GM21576 (cell line): ENCODE results near the gene F8.
"Not testable (repeated sequence)": the region's sequence is repeated elsewhere in the genome, so short reads cannot be mapped to it uniquely, and the experiment has no call there.

Source experiments
- ATAC-seq: cut with Tn5 transposase; IDR thresholded peaks from one replicate; pipeline ENCODE4 v1.9.1; 2021; ENCODE audit warnings: mild to moderate bottlenecking, moderate library complexity; ENCODE audit not compliant: unreplicated experiment

Gene F8

DNA sequence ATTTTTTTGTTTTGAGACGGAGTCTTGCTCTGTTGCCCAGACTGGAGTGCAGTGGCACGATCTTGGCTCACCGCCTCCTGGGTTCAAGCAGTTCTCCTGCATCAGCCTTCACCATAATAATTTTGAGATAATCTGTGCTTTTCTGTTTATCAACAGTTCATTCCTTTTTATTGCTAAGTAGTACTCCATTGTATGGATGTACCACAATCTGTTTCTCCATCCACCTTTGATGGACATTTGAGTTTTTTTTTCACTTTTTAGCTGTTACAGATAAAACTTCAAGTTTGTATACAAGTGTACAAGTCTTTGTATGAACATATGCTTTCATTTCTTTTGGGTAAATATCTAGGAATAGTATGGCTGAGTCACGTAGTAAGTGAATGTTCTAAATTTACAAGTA, 13.2 kb upstream of the F8 start:
- no peak for ATAC-seq

DNA sequence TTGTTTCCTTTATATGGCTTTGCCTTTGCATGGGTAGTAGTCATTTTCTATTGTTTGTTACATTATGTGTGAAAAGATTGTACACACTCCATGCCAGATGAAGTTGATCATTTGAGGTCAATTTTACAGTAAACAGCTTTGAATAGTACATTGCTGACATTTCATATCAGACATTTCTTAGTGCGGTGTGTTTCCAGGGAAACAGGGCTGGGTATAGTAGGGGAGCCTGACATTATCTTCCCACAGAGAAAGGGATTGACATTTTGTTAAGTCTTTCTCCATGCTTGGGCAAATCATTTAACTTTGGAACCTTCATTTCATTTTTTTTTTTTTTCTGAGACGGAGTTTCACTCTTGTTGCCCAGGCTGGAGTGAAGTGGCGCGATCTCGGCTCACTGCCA, 9.1 kb upstream of the F8 start:
- ATAC-seq, result no peak

DNA sequence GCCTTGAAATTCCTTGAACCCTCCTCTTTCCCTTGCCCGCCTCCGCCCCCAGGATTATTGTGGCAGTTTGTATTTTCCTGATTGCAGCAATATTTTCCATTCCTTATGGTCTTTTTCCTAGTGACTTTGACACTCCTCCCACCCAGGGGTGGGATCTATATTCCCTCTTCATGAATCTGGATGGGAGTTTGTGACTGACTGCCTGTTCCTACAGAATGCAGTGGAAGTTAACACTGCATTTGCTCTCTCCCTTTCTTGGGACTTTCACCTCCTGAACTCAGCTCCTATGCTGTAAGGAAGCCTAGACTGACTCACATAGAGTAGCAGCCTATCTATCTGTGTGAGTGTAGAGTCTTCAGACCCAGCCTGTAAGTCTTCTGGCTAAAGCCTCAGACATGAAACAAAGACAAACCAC, 6.4 kb upstream of the F8 start:
- no peak for ATAC-seq

DNA sequence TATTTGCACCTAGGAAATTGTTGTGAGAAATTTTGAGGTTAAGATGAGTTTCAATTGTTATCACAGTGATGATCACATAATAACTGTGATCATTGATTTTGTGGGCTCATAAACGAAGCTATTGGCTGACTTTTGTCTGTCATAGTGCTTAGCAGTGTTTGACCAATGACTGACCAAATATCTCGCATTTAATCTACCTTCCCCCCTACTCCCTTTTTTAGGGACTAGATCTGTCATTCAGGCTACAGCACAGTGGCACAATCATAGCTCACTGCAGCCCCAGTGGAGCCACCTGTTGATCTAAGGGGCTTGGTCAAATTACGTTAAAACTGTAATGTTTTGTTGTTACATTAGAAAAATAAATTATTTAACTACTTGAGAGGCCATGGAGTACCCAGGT, 5.6 kb upstream of the F8 start:
- ATAC-seq, result no peak

DNA sequence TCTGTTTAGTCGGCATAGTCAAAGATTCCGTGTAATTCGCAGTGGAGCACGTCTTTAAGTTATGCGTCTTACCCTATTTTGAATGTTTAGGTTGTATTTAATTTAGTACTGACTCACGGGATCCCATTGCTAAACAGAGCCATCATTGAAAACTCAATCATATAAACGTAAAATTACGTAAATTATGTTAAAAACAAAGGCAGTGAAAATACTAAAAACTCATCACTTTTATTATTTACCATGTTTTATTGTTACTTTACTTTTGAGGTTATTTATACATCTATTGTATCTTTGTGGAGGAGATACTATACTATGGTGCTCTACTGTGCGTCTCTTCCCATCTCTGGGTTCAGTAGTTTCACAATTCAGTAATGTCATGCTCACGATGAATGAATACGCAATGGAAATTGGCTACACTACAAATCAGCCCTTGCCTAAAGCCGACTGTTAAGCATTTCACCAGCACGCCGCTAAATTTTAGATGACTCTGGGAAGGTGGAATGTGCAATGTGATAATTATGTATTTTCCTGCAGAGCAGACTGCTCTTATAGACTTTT, 5.1 kb upstream of the F8 start:
- ATAC-seq, result no peak

DNA sequence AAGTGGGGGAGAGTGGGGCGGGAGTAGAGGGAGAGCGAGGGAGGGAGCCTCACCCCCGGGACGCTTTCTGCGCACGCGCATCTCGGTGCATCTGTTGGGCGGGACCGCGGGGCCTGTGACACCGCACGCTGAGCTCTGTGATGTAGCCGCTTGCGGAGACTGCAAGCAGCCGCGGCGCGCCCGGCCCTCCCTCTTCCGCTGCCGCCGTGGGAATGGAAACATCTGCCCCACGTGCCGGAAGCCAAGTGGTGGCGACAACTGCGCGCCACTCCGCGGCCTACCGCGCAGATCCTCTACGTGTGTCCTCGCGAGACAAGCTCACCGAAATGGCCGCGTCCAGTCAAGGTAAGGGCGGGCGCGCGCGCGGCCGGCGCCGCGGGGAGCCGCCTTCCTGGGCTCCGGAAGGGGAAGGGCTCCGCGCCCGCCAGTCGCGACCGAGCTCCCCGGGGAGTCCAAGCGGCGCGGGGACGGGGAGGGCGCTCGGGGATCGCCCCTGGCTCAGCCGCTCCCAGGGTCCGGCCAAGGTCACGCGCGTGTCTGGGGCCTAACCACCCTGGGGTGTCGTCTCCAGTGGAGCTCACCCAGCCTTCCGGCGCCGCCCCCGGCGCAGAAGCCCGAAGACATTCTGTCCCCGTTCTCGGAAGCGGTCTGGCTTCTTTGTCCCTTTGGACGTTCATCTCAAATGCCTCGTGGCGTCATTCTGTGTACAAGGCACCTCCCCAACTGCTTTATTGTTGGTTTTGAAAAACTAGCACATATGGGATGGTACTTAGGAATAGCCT, 4.4 kb upstream of the F8 start, which contains the start of gene FUNDC2:
FUNDC2 (plus strand) TSS at position 118 of the 782 bp plus-strand sequence; CDS start at position 213, 95 bp downstream.
- ATAC-seq, result peak; percentile 84

DNA sequence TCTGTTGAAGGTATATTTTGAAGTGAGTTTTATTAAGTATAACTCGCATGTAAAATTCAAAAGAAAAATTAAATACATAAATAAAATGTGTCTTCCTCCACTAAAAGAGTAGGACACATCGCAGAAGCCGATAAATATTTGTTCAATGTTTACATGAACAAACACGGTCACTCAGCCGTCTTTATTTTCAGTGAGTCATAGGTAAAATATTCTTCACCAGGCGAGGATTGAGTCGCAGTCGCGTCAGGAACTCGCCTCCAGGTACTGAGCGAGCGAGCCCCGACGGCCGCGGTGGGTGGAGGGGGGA, 3.9 kb upstream of the F8 start:
- ATAC-seq, result no peak

DNA sequence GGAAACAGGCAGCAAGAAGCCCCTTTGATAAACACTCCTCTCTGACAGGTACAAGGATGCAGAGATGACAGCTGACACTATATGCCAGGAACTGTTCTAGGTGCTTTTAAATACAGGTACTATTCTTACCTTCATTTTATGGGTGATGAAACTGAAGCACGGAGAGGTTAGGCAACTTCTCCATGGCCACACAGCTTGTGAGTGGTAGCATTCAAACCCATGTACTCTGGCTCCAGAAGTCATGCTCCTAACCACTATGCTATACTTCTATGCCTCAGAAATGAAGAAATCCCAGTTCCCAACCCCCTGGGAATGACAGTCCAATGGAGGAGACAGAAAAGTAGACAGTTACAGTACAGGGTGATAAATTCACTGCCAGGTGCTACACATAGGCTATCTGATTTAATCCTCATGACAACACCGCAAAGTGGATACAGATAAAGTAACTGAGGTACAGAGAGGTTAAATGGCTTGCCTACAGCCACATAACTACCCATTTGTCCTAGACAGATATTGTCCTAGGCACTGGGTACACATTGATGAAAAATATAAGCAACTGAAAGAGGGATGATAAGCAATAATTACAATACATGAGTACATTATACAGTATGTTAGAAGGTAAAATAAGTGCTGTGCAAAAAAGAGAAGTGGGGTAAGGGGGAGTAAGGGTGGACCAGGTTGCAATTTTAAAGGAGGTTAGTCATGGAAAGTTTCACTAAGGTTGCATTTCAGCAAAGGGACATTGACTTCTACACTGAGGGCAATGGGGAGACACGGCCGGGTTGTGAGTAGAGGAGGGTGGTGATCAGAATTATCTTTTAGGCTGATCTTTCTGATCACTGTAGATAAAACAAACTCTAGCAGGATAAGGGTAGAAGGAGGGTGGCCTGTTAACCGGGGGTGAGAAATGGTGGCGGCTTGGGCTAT, 1.6 kb upstream of the F8 start:
- no peak for ATAC-seq

DNA sequence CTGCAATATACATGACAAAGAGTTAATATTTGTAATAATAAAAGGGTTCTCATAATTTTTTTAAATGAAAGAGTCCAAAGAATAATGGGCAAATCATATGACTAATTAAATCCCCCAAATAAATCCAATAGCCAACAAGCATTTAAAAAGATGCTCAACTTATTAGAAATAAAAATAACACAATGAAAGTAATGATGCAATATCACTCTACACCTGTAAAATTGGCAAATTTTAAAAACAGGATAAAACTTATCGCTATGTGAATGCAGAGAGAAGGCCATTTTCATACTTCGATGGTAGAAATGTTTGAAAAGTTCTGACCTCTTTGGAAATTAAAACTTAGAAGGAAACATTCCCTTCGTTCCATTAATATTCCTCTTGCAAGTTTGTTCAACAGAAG, 1.9 kb downstream of the F8 start:
- no peak for ATAC-seq

DNA sequence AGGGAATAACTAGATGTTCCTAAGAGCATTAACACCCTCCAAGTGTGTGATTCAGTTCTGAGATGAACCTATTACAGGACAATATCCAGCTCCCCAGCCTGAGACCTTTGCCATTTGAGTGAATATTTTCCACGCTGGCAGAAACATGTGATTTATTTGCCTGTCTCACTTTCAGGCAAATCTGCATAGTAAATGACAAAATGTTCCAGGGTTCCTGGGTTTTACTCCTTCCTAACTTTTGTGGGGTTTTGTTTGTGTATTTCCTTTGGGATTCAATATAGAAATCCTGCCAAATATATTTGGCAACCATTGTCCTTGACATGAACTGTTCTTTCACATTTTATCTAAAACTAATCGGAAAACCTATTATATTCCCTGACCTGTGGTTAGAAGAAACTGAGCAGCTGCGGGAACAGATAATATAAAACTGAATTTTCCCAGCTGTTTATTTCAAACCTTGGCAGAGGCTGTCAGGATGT, 12.5 kb downstream of the F8 start:
- ATAC-seq, result no peak

DNA sequence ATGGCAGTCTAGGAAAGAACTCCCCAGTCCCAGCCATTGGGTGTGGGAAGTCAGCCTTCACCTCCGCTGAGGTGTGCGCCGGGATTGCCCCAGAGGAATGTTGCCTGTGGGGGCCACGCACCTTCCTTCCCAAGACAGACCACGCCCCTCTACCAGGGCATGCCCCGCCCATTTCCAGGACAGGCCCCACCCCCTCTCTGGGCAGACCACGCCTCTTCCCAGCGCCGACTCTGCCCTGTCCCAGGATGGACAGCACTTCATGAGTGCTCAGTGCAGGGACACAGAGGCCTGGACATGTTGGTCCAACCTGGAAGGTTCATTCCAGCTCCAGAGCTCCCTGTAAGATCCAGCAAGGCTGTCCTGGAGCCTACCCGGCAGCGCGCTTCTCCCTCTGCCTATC, 13.9 kb downstream of the F8 start:
- not testable (repeated sequence) for ATAC-seq

DNA sequence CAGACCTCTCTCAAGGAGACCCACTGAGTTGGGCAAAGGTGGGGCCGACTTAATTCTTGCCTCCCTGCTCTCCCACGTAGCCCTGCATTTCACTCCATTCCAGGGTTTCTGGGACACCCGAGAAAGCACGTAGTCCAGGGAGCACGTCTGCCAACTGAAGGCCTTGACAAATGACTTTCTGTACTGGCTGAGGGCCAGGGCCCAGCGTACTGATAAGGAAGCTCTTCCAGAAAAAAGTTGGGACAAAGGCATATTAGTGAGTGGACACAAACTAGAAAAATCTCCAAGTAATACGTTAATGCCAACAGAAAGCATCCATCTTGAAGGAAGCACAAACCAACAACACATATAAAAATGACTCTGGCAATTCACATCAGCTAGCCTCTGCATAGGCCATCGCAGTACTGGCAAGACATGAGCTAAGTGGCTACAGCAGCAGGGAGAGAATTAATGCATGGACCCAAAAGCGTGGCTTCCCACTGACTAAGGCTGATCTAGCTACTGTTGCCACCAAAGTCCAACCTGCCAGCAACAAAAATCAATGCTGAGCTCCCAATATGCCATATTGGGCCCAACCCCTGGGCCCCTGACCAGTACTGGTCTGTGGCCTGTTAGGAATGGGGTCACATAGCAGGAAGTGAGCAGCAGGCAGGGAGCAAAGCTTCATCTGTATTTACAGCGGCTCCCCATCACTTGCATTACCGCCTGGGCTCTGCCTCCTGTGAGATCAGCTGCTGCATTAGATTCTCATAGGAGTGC, 15.4 kb downstream of the F8 start:
- ATAC-seq, result not testable (repeated sequence)

DNA sequence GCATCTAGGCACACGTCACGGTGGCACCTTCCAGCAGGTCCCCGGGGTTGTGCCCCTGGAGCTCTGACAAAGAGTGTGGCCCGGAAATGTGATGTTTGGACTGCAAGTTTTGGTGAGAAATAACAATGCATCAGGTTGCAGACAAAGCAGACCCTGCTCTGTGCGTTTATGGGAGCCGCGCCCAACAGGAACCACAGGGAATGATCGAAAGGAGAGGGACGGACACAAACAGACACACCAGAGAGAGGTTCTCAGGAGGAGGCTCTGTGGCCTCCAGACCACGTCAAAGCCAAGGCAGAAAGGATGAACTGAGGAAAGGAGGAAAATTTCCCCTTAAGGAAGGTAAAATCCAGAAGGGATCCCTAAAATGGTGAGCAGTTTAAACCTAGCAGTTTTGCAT, 16.1 kb downstream of the F8 start:
- ATAC-seq, result not testable (repeated sequence)

DNA sequence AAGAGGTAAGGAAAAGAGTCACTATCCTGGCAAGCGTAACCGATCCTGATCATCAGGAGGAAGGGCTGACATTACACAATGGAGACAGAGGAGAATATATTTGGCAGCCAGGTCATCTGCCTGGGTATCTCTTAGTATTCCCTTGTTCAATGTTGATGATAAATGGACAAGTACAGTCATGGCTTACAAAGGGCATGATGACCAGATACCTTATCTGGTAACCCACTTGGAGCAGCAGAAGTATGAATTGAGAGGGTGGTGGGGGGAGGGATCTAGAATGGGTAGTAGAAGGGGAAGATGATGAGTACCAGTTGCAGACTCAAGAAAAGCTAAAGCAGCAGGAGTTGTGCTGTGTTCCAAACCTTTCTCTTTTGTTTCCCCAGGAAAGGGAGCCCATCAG, 17.3 kb downstream of the F8 start:
- no peak for ATAC-seq

DNA sequence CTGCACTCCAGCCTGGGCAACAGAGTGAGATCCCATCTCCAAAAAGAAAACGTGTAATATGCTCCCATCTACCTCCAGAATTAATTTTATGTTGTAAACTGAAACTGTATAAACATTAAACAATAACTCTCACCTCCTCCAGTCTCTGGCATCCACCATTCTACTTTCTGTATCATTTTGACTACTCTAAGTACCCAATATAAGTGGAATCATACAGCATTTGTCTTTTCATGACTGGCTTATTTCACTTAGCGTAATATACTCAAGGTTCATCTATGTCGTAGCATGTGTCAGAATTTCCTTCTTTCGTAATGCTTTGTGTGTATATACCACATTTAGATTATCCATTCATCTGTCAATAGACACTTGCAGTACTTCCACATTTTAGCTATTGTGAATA, 20.6 kb downstream of the F8 start:
- ATAC-seq, result no peak

DNA sequence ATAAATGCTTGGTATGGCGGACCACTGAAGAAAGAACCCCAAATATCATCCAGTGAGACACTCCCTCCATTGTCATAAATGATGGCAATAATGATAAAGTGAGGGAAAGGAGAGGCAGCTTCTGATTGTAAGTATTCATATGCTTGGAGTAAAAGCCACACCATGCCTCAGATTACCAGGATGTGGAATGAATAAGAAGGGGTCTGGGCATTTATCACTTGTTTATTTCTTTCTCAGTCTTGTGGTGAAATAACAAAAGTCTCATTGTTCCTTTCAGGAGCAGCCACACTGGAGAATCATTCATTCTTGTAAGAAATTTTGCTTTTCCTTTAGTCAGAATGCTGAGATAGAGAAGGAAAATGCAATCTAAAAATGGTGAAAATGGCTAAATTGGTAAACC, 21.7 kb downstream of the F8 start:
- ATAC-seq, result no peak

DNA sequence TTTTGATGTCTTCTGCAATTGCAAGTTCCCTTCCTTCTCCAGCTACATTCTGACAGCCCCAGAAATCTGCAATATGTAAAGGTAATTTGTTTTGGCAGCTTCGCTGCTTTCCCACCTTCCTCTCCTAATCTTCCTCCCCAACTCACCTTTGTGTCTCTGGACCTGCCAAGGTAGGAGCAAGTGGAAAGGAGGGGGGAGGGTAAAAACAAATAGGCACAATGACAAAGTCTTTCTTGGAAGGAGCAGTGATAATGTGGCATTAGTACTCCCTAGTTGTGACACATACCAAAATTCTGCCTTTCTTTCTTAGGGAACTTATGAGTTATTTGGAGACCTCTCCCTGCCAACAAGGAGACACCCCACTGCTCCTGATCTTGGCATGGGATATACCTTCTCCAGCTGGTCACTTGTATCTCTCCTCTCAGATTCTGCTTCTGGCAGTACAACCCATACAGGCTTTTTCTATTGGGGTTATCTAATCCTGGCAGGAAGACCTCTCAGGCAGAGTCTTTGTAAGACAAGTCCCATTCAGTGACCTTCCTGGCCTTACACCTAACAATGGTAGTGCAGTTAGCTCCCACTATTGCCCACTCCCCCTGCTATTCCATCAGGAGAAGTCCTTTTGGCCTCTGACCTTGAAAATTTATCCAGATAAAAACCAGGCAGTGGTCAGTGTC, 24.2 kb downstream of the F8 start:
- ATAC-seq, result no peak

DNA sequence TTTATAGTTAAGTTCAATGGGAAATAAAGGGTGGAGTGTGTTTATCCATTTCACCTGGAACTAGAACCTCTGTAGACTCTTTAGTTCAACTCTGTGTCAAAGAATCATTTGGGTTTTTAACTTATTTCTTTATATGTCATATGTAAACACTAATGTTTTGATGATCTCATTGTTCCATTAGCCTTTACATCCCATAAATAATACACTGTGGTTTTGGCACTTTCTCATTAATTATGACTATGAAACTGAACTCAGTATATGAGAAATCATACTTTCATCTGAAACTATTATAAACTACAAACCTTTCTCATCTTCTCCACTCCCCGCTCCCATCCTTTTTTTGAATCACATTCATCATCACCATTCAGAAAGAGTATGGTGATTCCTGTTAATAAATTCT, 31.0 kb downstream of the F8 start:
- ATAC-seq, result no peak

DNA sequence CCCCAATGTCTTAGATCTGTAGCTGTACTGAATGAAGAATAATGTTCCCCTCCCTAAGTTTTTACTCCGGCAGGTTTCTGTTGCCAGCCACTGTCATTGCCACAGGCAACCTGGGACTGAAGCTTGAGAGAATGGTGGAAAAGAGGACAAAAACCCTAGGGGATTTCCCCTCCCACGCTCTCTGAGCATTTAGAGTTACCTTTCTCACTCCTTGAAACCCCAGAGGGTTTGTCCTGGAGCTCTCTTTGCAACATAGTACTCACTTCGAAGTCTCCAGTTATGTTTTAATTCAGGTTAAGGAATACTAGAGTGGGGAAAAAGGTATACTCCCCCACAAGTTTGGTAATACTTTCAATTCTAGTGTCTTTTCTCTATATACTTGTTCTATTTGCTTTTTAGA, 31.5 kb downstream of the F8 start:
- ATAC-seq, result peak; percentile 35

DNA sequence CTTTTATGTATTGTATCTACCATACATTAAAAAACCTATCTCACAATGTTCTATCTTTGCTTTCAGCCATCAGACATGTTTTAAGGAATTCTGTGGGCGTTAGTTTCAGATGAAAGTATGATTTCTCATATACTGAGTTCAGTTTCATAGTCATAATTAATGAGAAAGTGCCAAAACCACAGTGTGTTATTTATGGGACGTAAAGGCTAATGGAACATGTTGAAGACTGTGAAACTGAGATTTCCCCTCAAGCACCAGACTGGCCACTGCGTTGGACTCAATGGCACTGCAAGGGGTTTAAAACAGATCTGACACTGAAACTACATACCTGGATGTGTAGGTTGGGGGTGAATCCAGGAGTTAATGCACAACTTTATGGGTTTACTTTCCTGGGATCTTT, 32.0 kb downstream of the F8 start:
- ATAC-seq, result peak; percentile 67
